ENCODE results near the gene C4orf51.

DNA sequence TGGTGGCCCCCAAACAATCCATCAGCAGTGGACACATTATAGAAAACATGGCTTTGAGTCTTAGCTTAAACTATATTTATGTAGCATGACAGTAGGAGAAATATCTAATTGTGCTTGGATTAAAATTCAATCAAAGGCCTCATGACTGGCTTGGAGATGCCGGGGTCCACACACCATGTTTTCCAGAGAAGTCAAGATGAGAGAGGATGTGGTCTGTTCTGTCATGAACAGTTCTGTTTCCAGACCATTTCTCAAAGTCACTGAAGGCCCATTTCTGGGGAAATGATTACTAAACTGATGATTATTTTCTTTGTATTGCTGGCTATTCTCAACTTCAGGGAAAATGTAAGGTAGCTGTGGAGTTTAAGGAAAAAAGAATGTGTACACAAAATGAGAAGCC is 76.3 kb downstream of the C4orf51 start:
- no peak for TF ChIP-seq POLR2A (IDR thresholded peaks at IDR 0.05)
- TF ChIP-seq, protein P1, sequence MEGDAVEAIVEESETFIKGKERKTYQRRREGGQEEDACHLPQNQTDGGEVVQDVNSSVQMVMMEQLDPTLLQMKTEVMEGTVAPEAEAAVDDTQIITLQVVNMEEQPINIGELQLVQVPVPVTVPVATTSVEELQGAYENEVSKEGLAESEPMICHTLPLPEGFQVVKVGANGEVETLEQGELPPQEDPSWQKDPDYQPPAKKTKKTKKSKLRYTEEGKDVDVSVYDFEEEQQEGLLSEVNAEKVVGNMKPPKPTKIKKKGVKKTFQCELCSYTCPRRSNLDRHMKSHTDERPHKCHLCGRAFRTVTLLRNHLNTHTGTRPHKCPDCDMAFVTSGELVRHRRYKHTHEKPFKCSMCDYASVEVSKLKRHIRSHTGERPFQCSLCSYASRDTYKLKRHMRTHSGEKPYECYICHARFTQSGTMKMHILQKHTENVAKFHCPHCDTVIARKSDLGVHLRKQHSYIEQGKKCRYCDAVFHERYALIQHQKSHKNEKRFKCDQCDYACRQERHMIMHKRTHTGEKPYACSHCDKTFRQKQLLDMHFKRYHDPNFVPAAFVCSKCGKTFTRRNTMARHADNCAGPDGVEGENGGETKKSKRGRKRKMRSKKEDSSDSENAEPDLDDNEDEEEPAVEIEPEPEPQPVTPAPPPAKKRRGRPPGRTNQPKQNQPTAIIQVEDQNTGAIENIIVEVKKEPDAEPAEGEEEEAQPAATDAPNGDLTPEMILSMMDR (IDR thresholded peaks at IDR 0.05), result no peak
